ENCODE results near the gene TBC1D9.

GRCh38 chr4:140769209-140769608, 13.0 kb upstream of the TBC1D9 start:
- TF ChIP-seq, protein P1, sequence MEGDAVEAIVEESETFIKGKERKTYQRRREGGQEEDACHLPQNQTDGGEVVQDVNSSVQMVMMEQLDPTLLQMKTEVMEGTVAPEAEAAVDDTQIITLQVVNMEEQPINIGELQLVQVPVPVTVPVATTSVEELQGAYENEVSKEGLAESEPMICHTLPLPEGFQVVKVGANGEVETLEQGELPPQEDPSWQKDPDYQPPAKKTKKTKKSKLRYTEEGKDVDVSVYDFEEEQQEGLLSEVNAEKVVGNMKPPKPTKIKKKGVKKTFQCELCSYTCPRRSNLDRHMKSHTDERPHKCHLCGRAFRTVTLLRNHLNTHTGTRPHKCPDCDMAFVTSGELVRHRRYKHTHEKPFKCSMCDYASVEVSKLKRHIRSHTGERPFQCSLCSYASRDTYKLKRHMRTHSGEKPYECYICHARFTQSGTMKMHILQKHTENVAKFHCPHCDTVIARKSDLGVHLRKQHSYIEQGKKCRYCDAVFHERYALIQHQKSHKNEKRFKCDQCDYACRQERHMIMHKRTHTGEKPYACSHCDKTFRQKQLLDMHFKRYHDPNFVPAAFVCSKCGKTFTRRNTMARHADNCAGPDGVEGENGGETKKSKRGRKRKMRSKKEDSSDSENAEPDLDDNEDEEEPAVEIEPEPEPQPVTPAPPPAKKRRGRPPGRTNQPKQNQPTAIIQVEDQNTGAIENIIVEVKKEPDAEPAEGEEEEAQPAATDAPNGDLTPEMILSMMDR (IDR thresholded peaks at IDR 0.05; ENCODE audit: low read depth, low read length) = no peak
- no peak for TF ChIP-seq EZH2phosphoT487 (IDR thresholded peaks at IDR 0.05; ENCODE audit: low read depth)

Measured in OCI-LY3 (cell line).